Sigmoid colon (tissue), 7 donors: ENCODE results near the gene IL19. TPM values are rescaled to one million over a fixed set of nuclear protein-coding genes. Genes with fewer than 3 reads are reported as not detected.
"Not testable (repeated sequence)": the region's sequence is repeated elsewhere in the genome, so short reads cannot be mapped to it uniquely, and the experiment has no call there.

Experiments
- DNase-seq: peaks from one replicate; pipeline ENCODE4 v3.0.0-alpha.2; 2019
- H3K27ac ChIP-seq, 4 donors: fragments of 200-600 bp; sonication (generic); one replicate each; pipeline ENCODE4 v1.5.1; 2016 to 2019; ENCODE audit warnings: mild to moderate bottlenecking in 1 of 4
- H3K27me3 ChIP-seq, 3 donors: fragments of 200-600 bp; sonication (generic); one replicate each; pipeline ENCODE4 v1.5.1; 2019; ENCODE audit warnings: mild to moderate bottlenecking in 1 of 3
- H3K36me3 ChIP-seq, 4 donors: fragments of 200-600 bp; sonication (generic); one replicate each; pipeline ENCODE4 v1.5.1; 2016 to 2019
- H3K4me1 ChIP-seq, 4 donors: fragments of 200-600 bp; sonication (generic); one replicate each; pipeline ENCODE4 v1.5.1; 2017 to 2019
- H3K4me3 ChIP-seq, 4 donors: fragments of 200-600 bp; sonication (generic); one replicate each; pipeline ENCODE4 v1.5.1; 2017 to 2019; ENCODE audit warnings: mild to moderate bottlenecking in 2 of 4, moderate library complexity in 1 of 4
- H3K9me3 ChIP-seq, 4 donors: fragments of 200-600 bp in 3 of 4; sonication (generic) in 3 of 4; one replicate each; pipeline versions ENCODE4 v1.5.1 to v1.6.1; 2013 to 2019
- CTCF ChIP-seq, 4 experiments: fragments of 450-650 bp in 3 of 4; fragments of 200-600 bp in 1 of 4; IDR thresholded peaks; one replicate each; pipeline ENCODE4 v1.5.1; 2016 to 2019; ENCODE audit warnings: antibody characterized with exemption in 4 of 4, mild to moderate bottlenecking in 3 of 4, moderate library complexity in 2 of 4
- EP300 ChIP-seq, 4 donors: sonication (generic); formaldehyde crosslinking; IDR thresholded peaks; one replicate each; pipeline ENCODE4 v1.6.1; 2017; ENCODE audit warnings: antibody characterized with exemption in 4 of 4
- POLR2A ChIP-seq, 2 donors: fragments of 450-650 bp; IDR thresholded peaks; one replicate each; pipeline ENCODE4 v1.6.1; 2016; ENCODE audit warnings: antibody characterized with exemption in 2 of 2, mild to moderate bottlenecking in 2 of 2, moderate library complexity in 2 of 2
- POLR2AphosphoS5 ChIP-seq, 4 donors: sonication (generic); formaldehyde crosslinking; IDR thresholded peaks; one replicate each; pipeline ENCODE4 v1.6.1; 2017; ENCODE audit warnings: antibody characterized with exemption in 4 of 4
- WGBS, 2 donors: extraction: QIAGEN DNeasy Blood & Tissue Kit; methylation state at CpG; one replicate each; pipeline ENCODE4 v1.1.7; 2013; 5-methylcytosine and 5-hydroxymethylcytosine counted together
- intact Hi-C: fragments of 100-400 bp; cut with DNase I; formaldehyde crosslinking; loops from one replicate; pipeline ENCODE4 v1.15.1; 2023
- polyA plus RNA-seq, 3 donors: library from polyadenylated mRNA; stranded (reverse); fragments of 200-250 nt; gene quantifications; one replicate each; pipeline ENCODE4 v1.2.3, GENCODE V29; 2013
- total RNA-seq, 4 donors: library from RNA; depleted of rRNA; stranded (reverse); fragments of >200 nt; gene quantifications; one replicate each; pipeline ENCODE4 v1.1.0, GENCODE V29; 2016
- donor health status: healthy with polysubstance abuse.
- donor health status: Bipolar disorder and iron deficiency.
- donor health status: healthy.

IL19 gene
- total and polyA plus RNA-seq, 7 donors, result 0.10 TPM; not detected in 6

DNA sequence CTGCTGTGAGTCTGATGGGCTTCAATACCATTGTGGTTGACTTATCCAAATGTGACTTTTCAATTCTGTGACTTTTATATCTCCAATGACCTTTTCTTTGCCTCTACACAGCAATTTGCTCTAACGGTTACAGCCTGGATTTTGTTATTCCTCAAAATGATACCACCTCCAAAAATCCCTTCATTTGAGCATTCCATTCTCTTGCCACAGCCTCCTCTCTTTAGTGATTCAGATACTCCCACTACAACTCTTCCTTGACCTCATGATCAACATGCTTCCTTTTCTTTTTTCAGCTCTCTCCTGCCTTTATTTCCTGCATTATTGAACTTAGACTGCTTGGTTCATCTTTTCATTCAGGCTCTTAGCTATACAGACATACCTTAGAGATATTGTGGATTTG is 16.6 kb upstream of the IL19 start:
- H3K9me3 ChIP-seq, result no peaks in the 10 kb centered on the region
- no peaks in the 10 kb centered on the region for H3K36me3 ChIP-seq
- no peak overlapping the region for H3K4me3 ChIP-seq
- TF ChIP-seq POLR2A (IDR thresholded peaks at IDR 0.05), result no peak
- TF ChIP-seq EP300 (IDR thresholded peaks at IDR 0.05), result no peak
- no peak for TF ChIP-seq POLR2AphosphoS5 (IDR thresholded peaks at IDR 0.05)
- H3K27me3 ChIP-seq, result no peaks in the 10 kb centered on the region
- H3K27ac ChIP-seq, result no peak overlapping the region
- DNase-seq, result no peak
- no peaks in the 10 kb centered on the region for H3K4me1 ChIP-seq
- 75 to 86% methylated on average over 1 of the region's 1 CpG for WGBS, 2 donors
- intact Hi-C loops, result no loop called here

- no peaks in the 10 kb centered on the region for H3K4me1 ChIP-seq
- no peak overlapping the region for H3K4me3 ChIP-seq
- no peaks in the 10 kb centered on the region for H3K36me3 ChIP-seq
- no peak for DNase-seq
- H3K27me3 ChIP-seq, result no peaks in the 10 kb centered on the region
- no peaks in the 10 kb centered on the region for H3K9me3 ChIP-seq
- no peak for TF ChIP-seq CTCF (IDR thresholded peaks at IDR 0.05)
- no peak for TF ChIP-seq POLR2A (IDR thresholded peaks at IDR 0.05)
- TF ChIP-seq EP300 (IDR thresholded peaks at IDR 0.05), result no peak
- no peak for TF ChIP-seq POLR2AphosphoS5 (IDR thresholded peaks at IDR 0.05)
- intact Hi-C loops, result no loop called here
- no peak overlapping the region for H3K27ac ChIP-seq
- WGBS, 2 donors, result 21 to 38% methylated on average over 13 of the region's 13 CpGs
These were observed 12.9 kb upstream of the IL19 start for GRCh38 chr1:206757524-206758266.

GRCh38 chr1:206760590-206760989 is 10.0 kb upstream of the IL19 start:
- H3K4me3 ChIP-seq, result no peak overlapping the region
- no peak overlapping the region for H3K27ac ChIP-seq
- WGBS, 2 donors, result 49 to 84% methylated on average over 1 of the region's 1 CpG
- no peaks in the 10 kb centered on the region for H3K4me1 ChIP-seq
- DNase-seq, result no peak
- H3K36me3 ChIP-seq, result no peaks in the 10 kb centered on the region
- intact Hi-C loops, result no loop called here
- no peaks in the 10 kb centered on the region for H3K27me3 ChIP-seq
- H3K9me3 ChIP-seq, result no peaks in the 10 kb centered on the region
- TF ChIP-seq POLR2A (IDR thresholded peaks at IDR 0.05) (no peak), POLR2AphosphoS5 (IDR thresholded peaks at IDR 0.05) (no peak), EP300 (IDR thresholded peaks at IDR 0.05) (no peak), CTCF (IDR thresholded peaks at IDR 0.05) (no peak)

DNA sequence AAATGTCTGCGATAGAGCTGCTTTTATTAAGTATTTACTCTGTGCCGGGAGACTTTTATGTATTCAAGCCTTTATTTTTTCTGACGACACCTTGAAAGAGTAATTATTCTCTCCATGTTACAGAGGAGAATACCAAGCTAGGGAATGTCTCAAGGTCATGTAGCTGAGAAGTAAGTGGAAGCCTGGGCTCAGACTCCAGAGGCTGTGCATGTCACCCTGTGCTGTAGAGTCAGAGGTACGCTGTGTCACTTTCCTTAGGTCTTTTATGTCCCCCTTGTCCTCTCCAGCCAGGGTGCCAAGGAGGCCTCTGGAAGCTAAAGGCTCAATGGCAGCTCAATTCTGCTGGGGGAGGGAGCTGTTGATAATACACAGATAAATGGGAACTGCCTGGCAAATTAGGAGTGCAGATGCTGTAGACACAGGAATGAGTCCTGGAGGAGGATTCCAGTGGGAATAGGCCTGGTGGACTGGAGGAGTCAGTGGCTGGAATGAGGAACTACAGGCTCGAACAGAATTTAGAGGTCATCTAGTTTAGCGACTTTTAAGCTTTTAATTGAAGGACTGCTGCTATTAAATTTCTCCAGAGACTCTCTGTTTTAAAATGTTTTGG is 9.3 kb upstream of the IL19 start:
- 73 to 82% methylated on average over 6 of the region's 6 CpGs for WGBS, 2 donors
- peak in 1 of 4 experiments; percentile 11 for TF ChIP-seq CTCF (IDR thresholded peaks at IDR 0.05)
- no peak for TF ChIP-seq EP300 (IDR thresholded peaks at IDR 0.05)
- no peaks in the 10 kb centered on the region for H3K36me3 ChIP-seq

DNA sequence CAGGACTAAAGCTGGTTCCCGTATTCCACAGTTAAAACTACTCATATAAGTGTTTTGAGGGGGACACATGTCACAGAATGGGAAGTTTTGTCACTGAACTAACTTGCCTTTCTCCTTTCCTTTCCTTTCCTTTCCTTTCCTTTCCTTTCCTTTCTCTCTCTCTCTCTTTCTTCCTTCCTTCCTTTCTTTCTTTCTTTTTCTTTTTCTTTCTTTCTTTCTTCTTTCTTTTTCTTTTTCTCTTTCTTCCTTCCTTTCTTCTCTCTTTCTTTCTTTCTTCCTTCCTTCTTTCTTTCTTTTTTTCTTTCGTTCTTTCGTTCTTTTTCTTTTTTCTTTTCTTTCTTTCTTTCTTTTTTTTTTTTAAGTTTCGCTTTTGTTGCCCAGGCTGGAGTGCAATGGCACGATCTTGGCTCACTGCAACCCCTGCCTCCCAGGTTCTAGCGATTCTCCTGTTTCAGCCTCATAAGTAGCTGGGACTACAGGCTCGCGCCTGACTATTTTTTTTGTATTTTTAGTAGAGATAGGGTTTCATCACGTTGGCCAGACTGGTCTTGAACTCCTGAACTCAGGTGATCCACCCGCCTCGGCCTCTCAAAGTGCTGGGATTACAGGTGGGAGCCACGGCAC is 7.7 kb upstream of the IL19 start:
- H3K4me1 ChIP-seq, intact Hi-C loops, H3K36me3 ChIP-seq, DNase-seq, H3K9me3 ChIP-seq, H3K27ac ChIP-seq, H3K27me3 ChIP-seq, H3K4me3 ChIP-seq: not testable (repeated sequence)
- 91 to 92% methylated on average over 12 of the region's 12 CpGs for WGBS, 2 donors

More for the DNA sequence above, 9.3 kb upstream of the IL19 start:
- H3K27ac ChIP-seq, result no peak overlapping the region
- H3K27me3 ChIP-seq, result no peaks in the 10 kb centered on the region
- no peaks in the 10 kb centered on the region for H3K4me1 ChIP-seq
- no peak for DNase-seq
- intact Hi-C loops, result no loop called here
- H3K4me3 ChIP-seq, result no peak overlapping the region
- no peaks in the 10 kb centered on the region for H3K9me3 ChIP-seq

GRCh38 chr1:206765771-206766170 is 4.8 kb upstream of the IL19 start:
- intact Hi-C loops, DNase-seq, H3K36me3 ChIP-seq, H3K4me1 ChIP-seq, H3K9me3 ChIP-seq, H3K27me3 ChIP-seq, H3K27ac ChIP-seq, H3K4me3 ChIP-seq: not testable (repeated sequence)
- 55 to 77% methylated on average over 1 of the region's 1 CpG for WGBS, 2 donors
